HL-60 (cell line): ENCODE results near the gene IL1RL1.

Experiments
- DNase-seq, 2 experiments: peaks; one replicate each; pipeline ENCODE4 v3.0.0-alpha.2; 2010 to 2020; ENCODE audit warnings: low read depth in 1 of 2, low spot score in 1 of 2
- H3K27ac ChIP-seq: fragments of 250-450 bp; sonication (Bioruptor Pico); replicated peaks from 2 replicates; pipeline ENCODE4 v1.5.1; 2020; ENCODE audit warnings: mild to moderate bottlenecking, moderate library complexity
- H3K27me3 ChIP-seq: fragments of 250-450 bp; sonication (Bioruptor Pico); 2 replicates; pipeline ENCODE4 v1.5.1; 2021; ENCODE audit warnings: mild to moderate bottlenecking, moderate library complexity; ENCODE audit not compliant: insufficient read depth, poor library complexity, severe bottlenecking
- H3K4me3 ChIP-seq: replicated peaks from 2 replicates; pipeline ENCODE4 v1.5.1; 2011; ENCODE audit warnings: mild to moderate bottlenecking, control low read depth, low read length; ENCODE audit not compliant: insufficient read depth
- CTCF ChIP-seq: IDR thresholded peaks from one replicate; pipeline ENCODE4 v1.5.1; 2011; ENCODE audit warnings: low read length, control low read depth, inconsistent platforms; ENCODE audit not compliant: insufficient read depth
- GABPA ChIP-seq: IDR thresholded peaks from 2 replicates; pipeline ENCODE4 v1.6.1; 2012; ENCODE audit warnings: low read depth
- POLR2AphosphoS5 ChIP-seq: IDR thresholded peaks from 2 replicates; pipeline ENCODE4 v1.6.1; 2012; ENCODE audit warnings: low read depth
- REST ChIP-seq: IDR thresholded peaks from 2 replicates; pipeline ENCODE4 v1.6.1; 2012; ENCODE audit warnings: low read depth; ENCODE audit not compliant: insufficient replicate concordance
- SPI1 ChIP-seq: IDR thresholded peaks from 2 replicates; pipeline ENCODE4 v1.6.1; 2012; ENCODE audit warnings: low read depth, mild to moderate bottlenecking, borderline replicate concordance

IL1RL1 gene

DNA sequence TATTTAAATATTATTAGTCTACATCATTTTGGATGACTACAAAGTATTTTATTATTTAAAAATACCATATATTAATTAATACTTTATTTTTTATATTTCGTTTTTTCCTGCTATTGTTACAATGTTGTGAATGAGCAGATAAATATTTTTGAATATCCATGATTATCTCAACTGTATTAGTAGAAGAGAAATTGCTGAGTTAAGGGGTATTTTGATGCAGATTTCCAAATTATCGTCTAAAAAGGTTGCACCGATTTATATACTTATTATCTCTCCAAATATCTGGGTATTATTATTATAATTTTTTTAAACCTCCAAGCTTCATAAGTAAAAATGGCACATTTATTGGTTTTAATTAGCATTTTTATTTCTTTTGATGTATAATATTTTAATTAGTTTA lies 8.9 kb upstream of the IL1RL1 start:
- no peak overlapping the region for H3K27ac ChIP-seq
- no peak overlapping the region for H3K4me3 ChIP-seq
- TF ChIP-seq POLR2AphosphoS5 (no peak), CTCF (no peak), REST (no peak), SPI1 (no peak), GABPA (no peak)
- no peaks in the 10 kb centered on the region for H3K27me3 ChIP-seq
- no peak for DNase-seq

GRCh38 chr2:102303589-102303988 lies 7.8 kb upstream of the IL1RL1 start:
- Histone ChIP-seq H3K4me3 (no peak overlapping the region), H3K27ac (no peak overlapping the region), H3K27me3 (no peaks in the 10 kb centered on the region)
- TF ChIP-seq REST (no peak), GABPA (no peak), POLR2AphosphoS5 (no peak), SPI1 (no peak), CTCF (no peak)
- DNase-seq = no peak

DNA sequence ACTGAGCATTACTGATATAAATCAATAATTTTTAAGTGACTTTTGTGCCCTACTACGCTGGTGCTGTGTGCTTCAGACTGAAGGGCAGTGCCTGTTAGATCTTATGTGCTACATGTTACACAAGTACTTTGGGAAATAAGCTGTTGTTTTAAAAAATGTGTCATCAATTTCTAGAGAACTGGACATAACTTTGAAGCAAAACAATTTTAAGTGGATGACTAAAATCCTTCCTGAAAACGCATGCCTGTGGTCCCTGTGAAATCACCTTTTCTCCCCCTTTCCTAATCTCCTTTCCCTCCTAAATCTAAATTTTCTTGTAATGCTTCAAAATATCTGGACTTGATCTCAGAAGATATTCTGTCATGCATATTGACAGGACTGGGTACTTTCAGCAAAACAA lies 7.1 kb upstream of the IL1RL1 start:
- Histone ChIP-seq H3K27me3 (no peaks in the 10 kb centered on the region), H3K27ac (no peak overlapping the region), H3K4me3 (no peak overlapping the region)
- DNase-seq = no peak
- TF ChIP-seq REST = no peak
- TF ChIP-seq GABPA = no peak
- TF ChIP-seq CTCF = no peak
- TF ChIP-seq POLR2AphosphoS5 = no peak
- no peak for TF ChIP-seq SPI1
